Spleen (tissue), 11 donors: Measurements from ENCODE around the gene MOB3A. TPM values are rescaled to one million over a fixed set of nuclear protein-coding genes. Genes with fewer than 3 reads are reported as not detected.

Source experiments
- DNase-seq: peaks from one replicate; pipeline ENCODE4 v3.0.0-alpha.2; 2020
- H3K27ac ChIP-seq, 8 donors: fragments of 200-600 bp; sonication (generic) in 7 of 8; 1 replicate in 4 of 8; 2 replicates in 4 of 8; pipeline versions ENCODE4 v1.5.0 to v1.8.0; 2016 to 2021; ENCODE audit warnings: inconsistent platforms in 4 of 8, mild to moderate bottlenecking in 4 of 8, moderate library complexity in 1 of 8
- H3K27me3 ChIP-seq, 7 donors: fragments of 200-600 bp; sonication (generic) in 6 of 7; replicated peaks in 1 of 7; 1 replicate in 4 of 7; 2 replicates in 3 of 7; pipeline versions ENCODE4 v1.5.0 to v1.8.0; 2016 to 2021; ENCODE audit warnings: inconsistent platforms in 3 of 7, mild to moderate bottlenecking in 1 of 7
- H3K36me3 ChIP-seq, 6 donors: fragments of 200-600 bp; sonication (generic) in 5 of 6; 1 replicate in 4 of 6; 2 replicates in 2 of 6; pipeline versions ENCODE4 v1.5.0 to v1.8.0; 2016 to 2021; ENCODE audit warnings: inconsistent platforms in 2 of 6
- H3K4me1 ChIP-seq, 6 donors: fragments of 200-600 bp; sonication (generic) in 5 of 6; 1 replicate in 3 of 6; 2 replicates in 3 of 6; pipeline versions ENCODE4 v1.5.0 to v1.8.0; 2016 to 2021; ENCODE audit warnings: inconsistent platforms in 3 of 6
- H3K4me3 ChIP-seq, 8 donors: fragments of 200-600 bp; sonication (generic) in 7 of 8; 1 replicate in 4 of 8; 2 replicates in 4 of 8; pipeline versions ENCODE4 v1.5.0 to v1.8.0; 2016 to 2021; ENCODE audit warnings: inconsistent platforms in 4 of 8, mild to moderate bottlenecking in 4 of 8, moderate library complexity in 2 of 8
- H3K9me3 ChIP-seq, 8 donors: fragments of 200-600 bp; sonication (generic) in 7 of 8; 1 replicate in 4 of 8; 2 replicates in 4 of 8; pipeline versions ENCODE4 v1.5.0 to v1.8.0; 2016 to 2021; ENCODE audit warnings: inconsistent platforms in 4 of 8
- POLR2A ChIP-seq, 3 donors: fragments of 450-650 bp; IDR thresholded peaks; one replicate each; pipeline ENCODE4 v1.5.1; 2017; ENCODE audit warnings: antibody characterized with exemption in 3 of 3, mild to moderate bottlenecking in 1 of 3
- POLR2AphosphoS5 ChIP-seq, 3 donors: sonication (generic); formaldehyde crosslinking; IDR thresholded peaks; one replicate each; pipeline ENCODE4 v1.5.1; 2017; ENCODE audit warnings: antibody characterized with exemption in 3 of 3
- WGBS, 5 donors: extraction: QIAGEN DNeasy Blood & Tissue Kit in 3 of 5; methylation state at CpG; one replicate each; pipeline versions ENCODE4 v1.1.5 to v1.1.7; 2013 to 2018; 5-methylcytosine and 5-hydroxymethylcytosine counted together
- intact Hi-C: fragments of 100-400 bp; cut with DNase I; formaldehyde crosslinking; loops from one replicate; pipeline ENCODE4 v1.15.0; 2023; ENCODE audit warnings: low total_unique reads
- polyA plus RNA-seq, 3 donors: library from polyadenylated mRNA; stranded (reverse); fragments of 200-250 nt; gene quantifications; one replicate each; pipeline ENCODE4 v1.2.1, GENCODE V29; 2013
- total RNA-seq, 7 donors: library from RNA; depleted of rRNA in 3 of 7; stranded (reverse); fragments of >200 nt in 3 of 7; fragmentation: NEBNext Ultra II Directional in 4 of 7; extraction: Animal tissue kit (Norgen Biotek cat#: 25700) in 4 of 7; gene quantifications; one replicate each; pipeline versions ENCODE4 v1.1.0 to v1.2.1, GENCODE V29; 2016 to 2021
- TF ChIP-seq, protein P1 (sequence below), 11 experiments: fragments of 200-600 bp in 7 of 11; fragments of 450-650 bp in 4 of 11; sonication (generic) in 4 of 11; IDR thresholded peaks in 8 of 11; conservative IDR thresholded peaks in 3 of 11; 1 replicate in 7 of 11; 2 replicates in 4 of 11; pipeline versions ENCODE4 v1.4.0 to v1.8.0; 2016 to 2021; ENCODE audit warnings: antibody characterized with exemption in 11 of 11, inconsistent platforms in 4 of 11, mild to moderate bottlenecking in 1 of 11
- donor health status: healthy with polysubstance abuse.
- donor health status: DM: no; HTN: no; CAD: no; lungs with moderate emphysema.
- donor health status: DM: no; HTN: no; CAD: no.
- donor health status: Bipolar disorder and iron deficiency.
- donor health status: healthy.
- donor health status: DM: no; HTN: no; CAD: no.
- donor health status: DM: yes; HTN: yes; CAD: no.

The MOB3A gene
- total and polyA plus RNA-seq, 10 donors, result 24.2 to 161 (median 103) TPM

DNA sequence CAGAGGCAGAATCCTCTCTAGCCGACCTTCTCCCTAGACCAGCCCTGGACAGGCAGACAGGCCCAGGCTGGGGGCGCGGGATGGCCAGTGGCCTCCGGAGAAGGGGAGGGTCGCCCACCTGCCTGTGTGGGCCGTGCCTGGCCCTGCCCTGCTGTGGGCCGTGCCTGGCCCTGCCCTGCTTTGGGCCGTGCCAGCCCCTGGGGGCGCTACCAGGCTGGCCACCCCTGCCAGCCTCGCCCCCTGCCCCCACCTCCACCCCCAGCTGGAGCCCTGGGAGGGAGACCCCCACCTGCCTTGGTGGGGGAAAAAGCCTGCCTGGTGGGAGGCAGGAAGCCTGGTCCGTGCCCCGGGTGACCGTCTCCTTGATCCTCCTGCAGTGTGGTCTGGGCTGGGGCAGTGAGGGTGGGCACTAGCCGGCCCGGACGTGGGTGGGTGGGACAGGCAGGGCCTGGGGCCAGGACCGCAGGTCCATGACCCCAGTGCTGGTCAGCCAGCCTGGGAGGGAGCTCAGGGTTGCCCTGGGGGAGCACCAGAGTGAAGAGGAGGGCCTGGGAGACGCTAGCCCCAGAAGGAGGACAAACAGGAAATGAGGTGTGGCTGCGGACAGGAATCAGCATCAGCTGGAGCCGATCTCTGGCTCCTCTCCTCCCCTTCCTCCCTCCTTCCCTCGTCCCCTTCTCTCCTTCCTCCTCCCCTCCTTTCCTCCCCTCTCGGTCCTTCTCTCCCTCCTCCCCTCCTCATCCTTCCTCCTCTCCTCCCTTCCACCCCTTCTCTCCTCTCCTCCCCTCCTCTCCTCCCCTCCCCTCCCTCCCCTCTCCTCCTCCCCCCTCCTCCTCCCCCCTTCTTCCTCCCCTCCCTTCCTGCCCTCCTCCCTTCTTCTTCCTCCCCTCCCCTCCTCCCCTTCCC lies 39.9 kb downstream of the MOB3A start:
- TF ChIP-seq POLR2A (IDR thresholded peaks at IDR 0.05) (no peak), POLR2AphosphoS5 (IDR thresholded peaks at IDR 0.05) (peak; percentile 63 to 80 (median 72))
- TF ChIP-seq, protein P1, sequence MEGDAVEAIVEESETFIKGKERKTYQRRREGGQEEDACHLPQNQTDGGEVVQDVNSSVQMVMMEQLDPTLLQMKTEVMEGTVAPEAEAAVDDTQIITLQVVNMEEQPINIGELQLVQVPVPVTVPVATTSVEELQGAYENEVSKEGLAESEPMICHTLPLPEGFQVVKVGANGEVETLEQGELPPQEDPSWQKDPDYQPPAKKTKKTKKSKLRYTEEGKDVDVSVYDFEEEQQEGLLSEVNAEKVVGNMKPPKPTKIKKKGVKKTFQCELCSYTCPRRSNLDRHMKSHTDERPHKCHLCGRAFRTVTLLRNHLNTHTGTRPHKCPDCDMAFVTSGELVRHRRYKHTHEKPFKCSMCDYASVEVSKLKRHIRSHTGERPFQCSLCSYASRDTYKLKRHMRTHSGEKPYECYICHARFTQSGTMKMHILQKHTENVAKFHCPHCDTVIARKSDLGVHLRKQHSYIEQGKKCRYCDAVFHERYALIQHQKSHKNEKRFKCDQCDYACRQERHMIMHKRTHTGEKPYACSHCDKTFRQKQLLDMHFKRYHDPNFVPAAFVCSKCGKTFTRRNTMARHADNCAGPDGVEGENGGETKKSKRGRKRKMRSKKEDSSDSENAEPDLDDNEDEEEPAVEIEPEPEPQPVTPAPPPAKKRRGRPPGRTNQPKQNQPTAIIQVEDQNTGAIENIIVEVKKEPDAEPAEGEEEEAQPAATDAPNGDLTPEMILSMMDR (IDR thresholded peaks at IDR 0.05 in 8 of 11, conservative IDR thresholded peaks at IDR 0.05 in 3 of 11), result peak in 1 of 11 experiments; percentile 16
- H3K27me3 ChIP-seq, result no peaks in the 10 kb centered on the region
- no peaks in the 10 kb centered on the region for H3K9me3 ChIP-seq
- DNase-seq, result peak; percentile 86
- WGBS, 5 donors, result 7 to 46% (median 28%) methylated on average over 11 to 22 of the region's 22 CpGs
- peak overlapping the region in 5 of 8 donors; percentile 9 to 53 (median 18) for H3K4me3 ChIP-seq
- intact Hi-C loops, result no loop called here
- H3K27ac ChIP-seq, result peak overlapping the region; percentile 84 to 100 (median 97)
- H3K36me3 ChIP-seq, result no peaks in the 10 kb centered on the region
- H3K4me1 ChIP-seq, result peaks cover 73 to 99% (median 94%) of the 10 kb centered on the region in 6 donors

DNA sequence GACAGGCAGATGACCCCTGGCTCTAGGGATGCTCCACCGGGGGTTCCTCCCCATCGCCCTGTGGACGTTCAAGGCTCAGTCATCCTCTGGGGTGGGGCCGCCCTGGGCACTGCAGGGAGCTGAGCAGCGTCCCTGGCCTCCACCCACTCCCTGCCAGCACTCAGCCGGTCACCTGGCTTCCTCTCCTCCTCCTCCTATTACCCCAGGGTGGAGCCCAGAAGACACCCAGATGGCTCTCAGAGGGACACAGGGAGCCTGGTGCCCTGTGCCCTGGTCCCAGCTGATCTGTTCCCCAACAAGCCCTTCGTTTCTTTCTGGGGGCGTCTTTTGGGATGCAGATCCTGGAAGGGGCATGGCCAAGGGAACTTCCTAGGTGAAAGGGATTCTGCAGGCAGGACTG lies 41.4 kb downstream of the MOB3A start:
- intact Hi-C loops, result no loop called here
- WGBS, 5 donors, result 52 to 69% (median 63%) methylated on average over 8 of the region's 8 CpGs
- no peaks in the 10 kb centered on the region for H3K36me3 ChIP-seq
- peak; percentile 79 for DNase-seq
- peaks cover 64 to 90% (median 82%) of the 10 kb centered on the region in 6 donors for H3K4me1 ChIP-seq
- no peak overlapping the region for H3K4me3 ChIP-seq
- peak overlapping the region; percentile 29 to 100 (median 97) for H3K27ac ChIP-seq
- no peaks in the 10 kb centered on the region for H3K9me3 ChIP-seq
- H3K27me3 ChIP-seq, result no peaks in the 10 kb centered on the region
- TF ChIP-seq POLR2AphosphoS5 (IDR thresholded peaks at IDR 0.05) (no peak), POLR2A (IDR thresholded peaks at IDR 0.05) (no peak)
- TF ChIP-seq, protein P1 (IDR thresholded peaks at IDR 0.05 in 8 of 11, conservative IDR thresholded peaks at IDR 0.05 in 3 of 11), result no peak

DNA sequence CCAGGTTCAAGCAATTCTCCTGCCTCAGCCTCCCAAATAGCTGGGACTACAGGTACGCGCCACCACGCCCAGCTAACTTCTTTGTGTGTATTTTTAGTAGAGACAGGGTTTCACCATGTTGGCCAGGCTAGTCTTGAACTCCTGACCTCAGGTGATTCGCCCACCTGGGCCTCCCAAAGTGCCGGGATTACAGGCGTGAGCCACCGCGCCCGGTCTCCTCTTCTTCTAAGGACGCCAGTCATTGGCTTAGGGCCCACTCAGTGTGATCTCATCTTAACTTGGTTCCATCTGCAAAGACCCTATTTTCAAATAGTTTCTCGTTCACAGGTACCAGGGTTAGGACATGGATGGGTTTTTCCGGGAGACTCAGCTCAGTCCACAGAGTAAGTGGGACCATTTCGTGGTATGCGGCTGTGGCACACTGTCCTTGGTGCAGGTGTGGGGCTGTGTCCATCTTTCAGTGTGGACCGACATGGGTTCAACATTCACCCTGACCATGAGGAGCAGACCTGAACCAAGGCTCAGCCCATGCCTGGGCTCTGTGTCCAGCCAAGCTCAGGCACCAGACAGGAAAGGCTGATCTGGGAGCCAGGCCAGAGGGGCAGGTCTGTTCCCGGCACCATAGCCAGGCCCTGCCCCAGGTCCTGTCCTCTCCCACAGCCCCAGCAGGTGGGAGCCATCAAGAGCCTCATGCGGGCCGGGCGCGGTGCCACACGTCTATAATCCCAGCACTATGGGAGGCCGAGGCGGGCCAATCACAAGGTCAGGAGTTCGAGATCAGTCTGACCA lies 42.3 kb downstream of the MOB3A start:
- WGBS, 5 donors, result 65 to 83% (median 79%) methylated on average over 23 to 24 of the region's 24 CpGs
- Histone ChIP-seq H3K9me3 (no peaks in the 10 kb centered on the region), H3K4me1 (peaks cover 64 to 90% (median 82%) of the 10 kb centered on the region in 6 donors), H3K36me3 (peaks cover 0 to 9% (median 2%) of the 10 kb centered on the region in 6 donors), H3K27me3 (no peaks in the 10 kb centered on the region), H3K4me3 (no peak overlapping the region), H3K27ac (peak overlapping the region; percentile 35 to 100 (median 97))
- peak; percentile 89 for DNase-seq
- TF ChIP-seq, protein P1 (IDR thresholded peaks at IDR 0.05 in 8 of 11, conservative IDR thresholded peaks at IDR 0.05 in 3 of 11), result no peak
- peak; percentile 82 to 89 (median 87) for TF ChIP-seq POLR2AphosphoS5 (IDR thresholded peaks at IDR 0.05)
- TF ChIP-seq POLR2A (IDR thresholded peaks at IDR 0.05), result no peak
- intact Hi-C loops, result no loop called here
